Activated T-helper 17 cell treated with anti-CD3 and anti-CD28 coated beads, Interleukin-2, amount 50 U/mL, for 72 hours (primary cell): ENCODE data around the gene PARD3B. TPM values are rescaled to one million over a fixed set of nuclear protein-coding genes. Genes with fewer than 3 reads are reported as not detected.

Source experiments
- ATAC-seq: fragments of 150-1000 bp; cut with Tn5 transposase; replicated peaks from 2 replicates; pipeline ENCODE4 v1.10.0; 2021; ENCODE audit warnings: mild to moderate bottlenecking, moderate library complexity
- H3K27ac Mint-ChIP-seq: one replicate; pipeline ENCODE4 v1.8.0; 2022; ENCODE audit warnings: mixed read lengths
- H3K27me3 Mint-ChIP-seq: one replicate; pipeline ENCODE4 v1.8.0; 2022; ENCODE audit warnings: mixed read lengths
- H3K36me3 Mint-ChIP-seq: one replicate; pipeline ENCODE4 v1.8.0; 2022; ENCODE audit warnings: low read depth, mild to moderate bottlenecking, mixed read lengths
- H3K4me1 Mint-ChIP-seq: one replicate; pipeline ENCODE4 v1.8.0; 2022; ENCODE audit warnings: mixed read lengths
- H3K4me3 Mint-ChIP-seq: one replicate; pipeline ENCODE4 v1.8.0; 2022; ENCODE audit warnings: mild to moderate bottlenecking, mixed read lengths
- H3K9me3 Mint-ChIP-seq: one replicate; pipeline ENCODE4 v1.8.0; 2022; ENCODE audit warnings: mixed read lengths
- total RNA-seq, 2 donors: library from RNA; stranded (reverse); gene quantifications; one replicate each; pipeline ENCODE4 v1.2.3, GENCODE V29; 2022

The PARD3B gene
- total RNA-seq, 2 donors from 2014 or later, result 0.29 to 1.5 TPM

DNA sequence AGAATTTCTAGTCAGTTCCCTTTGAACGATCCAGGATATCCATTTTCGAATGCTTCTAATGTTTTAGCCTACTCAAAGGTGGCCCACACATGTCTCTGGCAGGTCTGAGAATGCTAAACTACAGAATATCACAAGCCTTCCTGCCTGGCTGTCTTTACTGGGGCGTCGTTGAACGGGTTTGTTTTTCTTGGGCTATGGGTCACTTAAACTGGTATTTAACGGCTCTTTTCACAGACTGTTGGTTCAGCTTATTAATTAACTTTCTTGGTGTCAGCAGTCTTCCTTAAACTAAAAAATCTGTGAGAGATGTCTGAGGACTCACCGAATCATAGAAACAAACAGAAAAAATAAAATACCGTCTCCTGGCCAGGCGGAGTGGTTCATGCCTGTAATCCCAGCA, 573.9 kb downstream of the PARD3B start:
- Mint-ChIP-seq H3K27me3 (no peaks in the 10 kb centered on the region), H3K4me3 (no peak overlapping the region), H3K4me1 (no peaks in the 10 kb centered on the region), H3K9me3 (peaks cover 5% of the 10 kb centered on the region), H3K36me3 (no peaks in the 10 kb centered on the region), H3K27ac (no peak overlapping the region)
- no peak for ATAC-seq

DNA sequence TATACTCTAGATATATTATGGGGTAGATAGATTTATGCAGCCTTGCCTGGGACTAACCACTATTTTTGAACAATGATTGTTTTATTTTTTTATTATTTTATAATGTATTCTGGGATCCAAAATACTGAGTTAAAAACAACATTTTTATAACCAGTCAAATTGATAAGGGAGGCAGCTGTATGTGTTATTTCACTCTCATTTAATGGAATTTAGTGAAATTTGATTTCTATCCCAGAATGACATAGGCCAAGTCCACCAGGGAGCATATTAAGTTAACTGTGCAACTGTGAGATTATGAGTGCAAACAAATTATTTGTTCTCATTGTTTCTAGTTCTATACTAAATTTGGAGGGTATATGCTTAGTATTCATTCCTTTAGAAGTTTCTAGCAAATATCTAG, 583.5 kb downstream of the PARD3B start:
- Mint-ChIP-seq H3K27ac (no peak overlapping the region), H3K36me3 (no peaks in the 10 kb centered on the region), H3K27me3 (no peaks in the 10 kb centered on the region), H3K4me1 (peaks cover 10% of the 10 kb centered on the region), H3K9me3 (no peaks in the 10 kb centered on the region), H3K4me3 (no peak overlapping the region)
- ATAC-seq, result no peak

DNA sequence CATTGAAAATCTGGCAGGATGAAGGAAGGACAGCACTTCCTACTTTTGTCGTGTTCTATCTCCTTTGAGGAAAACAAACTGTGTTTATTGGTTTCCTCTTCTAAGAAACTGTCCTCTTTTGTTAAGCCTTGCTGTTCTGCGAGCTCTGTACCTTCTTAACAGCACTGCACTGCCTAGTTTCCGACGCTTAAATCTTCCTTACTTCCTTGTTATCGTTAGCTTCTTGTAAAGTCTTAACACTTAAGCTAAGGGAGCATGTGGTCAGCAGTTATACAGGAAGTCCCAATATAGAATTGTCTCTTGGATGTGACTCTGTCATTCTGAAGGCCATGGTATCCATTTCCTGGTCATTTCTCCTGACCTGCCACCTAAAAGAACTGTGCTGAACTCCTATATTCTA, 584.3 kb downstream of the PARD3B start:
- peaks cover under 1% of the 10 kb centered on the region for H3K9me3 Mint-ChIP-seq
- no peaks in the 10 kb centered on the region for H3K27me3 Mint-ChIP-seq
- peaks cover 10% of the 10 kb centered on the region for H3K4me1 Mint-ChIP-seq
- peak overlapping the region; percentile 85 for H3K27ac Mint-ChIP-seq
- ATAC-seq, result no peak
- no peaks in the 10 kb centered on the region for H3K36me3 Mint-ChIP-seq
- peak overlapping the region; percentile 59 for H3K4me3 Mint-ChIP-seq

GRCh38 chr2:205130111-205130829, 585.0 kb downstream of the PARD3B start:
- peaks cover 10% of the 10 kb centered on the region for H3K4me1 Mint-ChIP-seq
- H3K27me3 Mint-ChIP-seq, result no peaks in the 10 kb centered on the region
- ATAC-seq, result no peak
- H3K4me3 Mint-ChIP-seq, result peak overlapping the region; percentile 59
- H3K36me3 Mint-ChIP-seq, result no peaks in the 10 kb centered on the region
- peak overlapping the region; percentile 85 for H3K27ac Mint-ChIP-seq
- peaks cover 4% of the 10 kb centered on the region for H3K9me3 Mint-ChIP-seq

DNA sequence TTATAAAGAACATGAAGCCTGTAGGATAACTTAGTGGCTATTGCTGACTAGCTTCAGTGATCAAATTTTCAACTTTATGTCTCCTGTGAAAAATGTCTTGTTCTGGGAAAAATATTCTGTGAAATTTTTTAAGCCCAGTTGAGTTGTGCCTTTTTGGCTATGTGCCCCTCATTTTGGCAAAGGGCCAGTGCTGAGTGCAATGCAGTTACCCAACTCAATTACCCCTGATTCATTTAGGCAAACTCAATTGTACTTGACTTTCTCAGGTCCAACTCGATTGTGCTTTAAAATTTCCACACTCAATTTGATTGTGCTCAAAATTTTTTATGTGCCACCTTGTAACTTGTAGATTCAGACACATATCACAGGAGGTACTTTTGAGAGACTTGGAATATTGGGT, 588.3 kb downstream of the PARD3B start:
- Mint-ChIP-seq H3K27ac (no peak overlapping the region), H3K4me1 (peaks cover 10% of the 10 kb centered on the region), H3K4me3 (no peak overlapping the region), H3K36me3 (no peaks in the 10 kb centered on the region), H3K27me3 (no peaks in the 10 kb centered on the region), H3K9me3 (peaks cover 7% of the 10 kb centered on the region)
- no peak for ATAC-seq

GRCh38 chr2:205138735-205139134, 593.5 kb downstream of the PARD3B start:
- no peaks in the 10 kb centered on the region for H3K27me3 Mint-ChIP-seq
- no peaks in the 10 kb centered on the region for H3K36me3 Mint-ChIP-seq
- H3K9me3 Mint-ChIP-seq, result peaks cover 7% of the 10 kb centered on the region
- H3K4me1 Mint-ChIP-seq, result no peaks in the 10 kb centered on the region
- no peak overlapping the region for H3K4me3 Mint-ChIP-seq
- no peak overlapping the region for H3K27ac Mint-ChIP-seq
- ATAC-seq, result no peak

GRCh38 chr2:205139822-205140463, 594.7 kb downstream of the PARD3B start:
- ATAC-seq, result no peak
- Mint-ChIP-seq H3K36me3 (no peaks in the 10 kb centered on the region), H3K27me3 (no peaks in the 10 kb centered on the region), H3K9me3 (peaks cover 6% of the 10 kb centered on the region), H3K27ac (no peak overlapping the region), H3K4me3 (no peak overlapping the region), H3K4me1 (no peaks in the 10 kb centered on the region)

- ATAC-seq, result no peak
- Mint-ChIP-seq H3K27me3 (no peaks in the 10 kb centered on the region), H3K36me3 (no peaks in the 10 kb centered on the region), H3K4me3 (no peak overlapping the region), H3K9me3 (peaks cover 6% of the 10 kb centered on the region), H3K4me1 (no peaks in the 10 kb centered on the region), H3K27ac (no peak overlapping the region)
These were observed 596.1 kb downstream of the PARD3B start for GRCh38 chr2:205141381-205141780.

DNA sequence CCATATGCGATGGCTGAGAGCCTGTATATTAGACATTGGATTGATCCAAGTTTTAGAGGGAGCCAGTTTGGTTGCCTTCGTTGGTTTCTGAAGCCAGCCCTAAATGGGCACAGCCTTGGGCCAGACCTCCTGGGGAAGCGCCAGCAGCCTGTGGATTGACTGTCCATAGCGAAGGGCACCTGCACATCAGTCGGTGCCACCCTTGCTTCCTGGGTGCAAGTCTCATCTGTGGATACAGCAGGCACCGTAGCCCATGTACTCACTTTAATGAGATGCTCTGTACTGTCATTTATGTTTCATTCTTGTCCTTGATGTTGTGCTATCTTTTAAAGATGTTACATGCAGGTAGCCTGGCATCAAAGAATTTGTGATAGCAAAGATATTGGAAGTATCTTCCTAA, 600.6 kb downstream of the PARD3B start:
- ATAC-seq, result no peak
- Mint-ChIP-seq H3K36me3 (no peaks in the 10 kb centered on the region), H3K27me3 (no peaks in the 10 kb centered on the region), H3K27ac (no peak overlapping the region), H3K4me3 (no peak overlapping the region), H3K9me3 (peaks cover 4% of the 10 kb centered on the region), H3K4me1 (no peaks in the 10 kb centered on the region)

DNA sequence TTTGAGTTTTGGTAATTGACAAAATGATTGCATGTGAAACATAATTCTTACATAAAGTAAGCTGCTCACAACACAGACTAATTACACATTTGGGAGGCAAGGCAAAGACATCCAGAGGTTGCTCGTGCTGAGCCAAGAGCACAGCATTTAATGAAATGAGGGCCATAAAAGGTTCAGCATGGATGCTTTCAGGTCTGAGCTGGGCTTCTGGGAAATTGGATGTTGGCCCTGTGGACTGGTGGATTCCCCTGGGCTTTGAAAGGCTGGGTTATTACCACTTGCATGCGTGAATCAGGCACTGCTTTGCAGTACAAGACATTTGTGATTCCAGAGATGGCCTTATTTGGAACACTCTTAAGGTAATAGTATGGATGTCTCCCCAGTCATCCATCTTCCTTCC, 603.5 kb downstream of the PARD3B start:
- no peaks in the 10 kb centered on the region for H3K27me3 Mint-ChIP-seq
- H3K9me3 Mint-ChIP-seq, result peaks cover 4% of the 10 kb centered on the region
- H3K4me3 Mint-ChIP-seq, result no peak overlapping the region
- no peaks in the 10 kb centered on the region for H3K4me1 Mint-ChIP-seq
- ATAC-seq, result no peak
- H3K27ac Mint-ChIP-seq, result no peak overlapping the region
- H3K36me3 Mint-ChIP-seq, result no peaks in the 10 kb centered on the region

DNA sequence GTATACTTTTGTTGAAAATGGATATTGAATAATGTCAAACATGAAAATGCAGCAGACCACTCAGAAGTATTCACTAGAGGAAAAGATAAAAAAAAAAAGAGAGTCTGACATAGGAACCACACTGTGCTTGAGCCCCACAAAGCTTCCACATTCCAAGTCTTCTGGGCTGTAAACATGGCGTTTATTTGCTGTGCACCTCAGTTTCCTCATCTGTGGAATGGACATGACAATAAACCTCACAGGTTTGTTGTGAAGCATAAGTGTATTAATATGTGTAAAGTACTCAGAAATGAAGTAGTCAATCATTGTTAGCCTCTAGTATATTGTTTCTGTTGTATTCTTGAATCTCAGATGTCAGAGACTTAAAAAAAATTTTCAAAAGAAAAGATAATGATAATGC, 611.2 kb downstream of the PARD3B start:
- no peak for ATAC-seq
- H3K36me3 Mint-ChIP-seq, result no peaks in the 10 kb centered on the region
- no peak overlapping the region for H3K4me3 Mint-ChIP-seq
- H3K27ac Mint-ChIP-seq, result no peak overlapping the region
- no peaks in the 10 kb centered on the region for H3K9me3 Mint-ChIP-seq
- no peaks in the 10 kb centered on the region for H3K4me1 Mint-ChIP-seq
- H3K27me3 Mint-ChIP-seq, result no peaks in the 10 kb centered on the region

DNA sequence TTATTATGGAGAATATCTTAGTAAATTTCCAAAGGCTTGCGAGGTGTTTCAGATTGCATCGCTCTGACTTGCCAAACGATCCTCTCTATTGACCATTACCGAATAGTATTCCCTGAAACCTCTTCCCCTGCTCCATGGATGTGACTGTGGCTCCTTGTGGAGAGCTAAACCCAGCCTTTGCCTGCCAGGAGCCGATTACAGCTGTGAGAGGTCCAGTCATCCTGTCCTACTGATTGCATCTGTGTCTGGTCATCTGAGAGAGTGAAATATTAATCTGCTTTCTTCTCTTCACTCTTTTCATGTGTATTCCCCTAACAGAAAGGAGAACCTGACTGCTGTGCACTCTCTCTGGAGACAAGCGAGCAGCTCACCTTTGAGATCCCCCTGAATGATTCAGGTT, 613.1 kb downstream of the PARD3B start:
- H3K4me1 Mint-ChIP-seq, result no peaks in the 10 kb centered on the region
- ATAC-seq, result no peak

DNA sequence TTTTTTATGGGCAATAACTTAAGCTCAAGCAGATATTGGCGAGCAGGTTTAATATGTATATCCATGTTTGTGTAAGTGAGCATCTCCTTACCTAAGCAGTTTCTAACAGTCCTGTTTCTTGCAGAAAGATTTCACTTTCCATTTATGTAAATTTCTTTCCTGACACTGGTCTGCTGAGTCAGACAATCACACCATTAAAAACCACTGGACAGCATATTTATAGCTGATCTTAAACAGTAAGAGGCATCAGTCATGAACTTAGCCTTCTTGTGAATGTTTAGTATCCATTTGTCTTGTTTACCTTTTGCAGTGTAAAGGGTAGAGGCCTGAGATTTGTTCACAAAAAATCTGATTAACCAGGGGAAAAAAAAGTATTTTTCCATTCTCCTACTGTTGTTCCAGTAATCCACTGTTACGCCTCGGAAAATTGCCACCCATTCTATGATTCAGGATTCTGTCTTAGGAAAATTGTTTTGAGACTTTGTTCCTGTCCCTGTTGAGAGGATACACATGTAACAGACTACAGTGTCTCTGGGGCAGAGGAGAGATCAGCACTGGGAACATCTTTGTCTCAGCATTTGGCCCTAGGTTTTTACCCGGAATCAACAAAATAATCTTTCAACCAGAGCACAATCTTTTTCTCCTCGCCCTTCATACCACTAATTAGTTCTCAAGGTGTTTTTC, 616.0 kb downstream of the PARD3B start:
- Mint-ChIP-seq H3K36me3 (no peaks in the 10 kb centered on the region), H3K4me3 (no peak overlapping the region), H3K27me3 (no peaks in the 10 kb centered on the region), H3K4me1 (no peaks in the 10 kb centered on the region), H3K9me3 (no peaks in the 10 kb centered on the region), H3K27ac (no peak overlapping the region)
- no peak for ATAC-seq

More for the DNA sequence above, 613.1 kb downstream of the PARD3B start:
- Mint-ChIP-seq H3K27ac (no peak overlapping the region), H3K9me3 (no peaks in the 10 kb centered on the region), H3K4me3 (no peak overlapping the region), H3K36me3 (no peaks in the 10 kb centered on the region), H3K27me3 (no peaks in the 10 kb centered on the region)

DNA sequence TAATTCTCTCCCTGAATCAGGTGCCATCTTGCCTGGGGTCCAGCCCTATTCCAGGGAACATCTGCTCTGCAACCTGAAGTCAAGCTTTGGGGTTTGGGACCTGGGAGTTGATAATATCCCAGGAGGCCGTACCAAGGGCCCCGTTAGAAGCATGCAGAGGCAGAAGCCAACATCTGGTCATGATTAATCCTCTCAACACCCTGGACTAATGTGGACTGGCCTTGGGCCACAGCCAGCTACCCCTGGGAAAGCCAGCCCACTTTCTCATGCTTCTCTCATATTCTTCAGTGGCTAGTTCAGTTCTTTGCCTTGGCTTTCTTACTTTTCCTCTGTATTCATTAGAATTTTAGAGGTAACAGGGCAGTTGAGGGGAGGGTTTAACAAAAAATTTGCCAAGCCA, 621.5 kb downstream of the PARD3B start:
- Mint-ChIP-seq H3K9me3 (peaks cover 4% of the 10 kb centered on the region), H3K4me1 (peaks cover 6% of the 10 kb centered on the region), H3K36me3 (no peaks in the 10 kb centered on the region), H3K4me3 (no peak overlapping the region), H3K27me3 (no peaks in the 10 kb centered on the region), H3K27ac (no peak overlapping the region)
- ATAC-seq, result no peak

GRCh38 chr2:205169012-205169411, 623.7 kb downstream of the PARD3B start:
- Mint-ChIP-seq H3K27me3 (no peaks in the 10 kb centered on the region), H3K4me3 (no peak overlapping the region), H3K27ac (peak overlapping the region; percentile 23), H3K9me3 (peaks cover 4% of the 10 kb centered on the region), H3K4me1 (peaks cover 6% of the 10 kb centered on the region), H3K36me3 (no peaks in the 10 kb centered on the region)
- ATAC-seq, result no peak
